Heart left ventricle (tissue), 13 donors: ENCODE measurements around the gene N4BP2L2.

Source experiments
- POLR2A ChIP-seq, 2 donors: fragments of 450-650 bp; IDR thresholded peaks; one replicate each; pipeline ENCODE4 v1.6.1; 2017; ENCODE audit warnings: antibody characterized with exemption in 2 of 2, mild to moderate bottlenecking in 2 of 2, moderate library complexity in 2 of 2
- TF ChIP-seq, protein P1 (sequence below), 12 donors: fragments of 200-600 bp; sonication (generic) in 4 of 12; IDR thresholded peaks; one replicate each; pipeline versions ENCODE4 v1.5.0 to v1.8.0; 2018 to 2022; ENCODE audit warnings: antibody characterized with exemption in 12 of 12, mild to moderate bottlenecking in 5 of 12
- donor health status: ischemic (EF 13 %, LVEDD 7.1; RV severe dilation, severe dysfunction).
- donor health status: DM: no; HTN: yes; CAD: no.
- donor health status: DM: no; HTN: no; CAD: no.
- donor health status: ischemic (EF 25% LVEDD 6.9; RV normal size, moderate dysfunction).
- donor health status: ischemic (EF 25% LVEDD 5.7; RV mildly dilated, moderate dysfunction).
- donor health status: ischemic (EF 35%, LVEDD 5.7; RV mildly dilated, moderate dysfunction).
- donor health status: nonischemic (EF 11% LVEDD 7.7; RV severe dilation, severe dysfunction).
- donor health status: DM: yes; HTN: yes; CAD: no.
- donor health status: PGD.
- donor health status: ischemic (EF 29% LVEDD 5.4; RV normal size, mild dysfunction).
- donor health status: nonischemic (EF 23%, LVEDD 6.1; RV moderate dilation, normal function).

DNA sequence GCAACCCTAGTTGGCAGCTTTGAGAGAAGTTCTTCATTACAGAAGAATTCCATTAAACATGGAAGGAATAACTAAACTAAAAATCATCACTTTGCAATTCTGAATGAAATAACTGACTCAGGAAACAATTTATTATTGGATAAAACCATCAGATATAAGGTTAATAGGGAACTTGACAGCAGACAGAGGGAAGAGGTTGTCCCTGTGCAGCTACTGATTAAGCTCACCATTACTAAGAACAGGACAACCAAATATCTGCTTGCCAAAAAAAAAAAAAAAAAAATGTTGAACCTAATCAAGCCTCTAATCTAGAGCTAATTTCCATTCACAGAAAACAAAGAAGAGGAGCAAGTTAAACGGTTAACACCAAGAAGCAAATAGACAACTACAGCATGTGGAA lies 12.8 kb downstream of the N4BP2L2 start:
- TF ChIP-seq POLR2A (IDR thresholded peaks at IDR 0.05), result no peak
- TF ChIP-seq, protein P1, sequence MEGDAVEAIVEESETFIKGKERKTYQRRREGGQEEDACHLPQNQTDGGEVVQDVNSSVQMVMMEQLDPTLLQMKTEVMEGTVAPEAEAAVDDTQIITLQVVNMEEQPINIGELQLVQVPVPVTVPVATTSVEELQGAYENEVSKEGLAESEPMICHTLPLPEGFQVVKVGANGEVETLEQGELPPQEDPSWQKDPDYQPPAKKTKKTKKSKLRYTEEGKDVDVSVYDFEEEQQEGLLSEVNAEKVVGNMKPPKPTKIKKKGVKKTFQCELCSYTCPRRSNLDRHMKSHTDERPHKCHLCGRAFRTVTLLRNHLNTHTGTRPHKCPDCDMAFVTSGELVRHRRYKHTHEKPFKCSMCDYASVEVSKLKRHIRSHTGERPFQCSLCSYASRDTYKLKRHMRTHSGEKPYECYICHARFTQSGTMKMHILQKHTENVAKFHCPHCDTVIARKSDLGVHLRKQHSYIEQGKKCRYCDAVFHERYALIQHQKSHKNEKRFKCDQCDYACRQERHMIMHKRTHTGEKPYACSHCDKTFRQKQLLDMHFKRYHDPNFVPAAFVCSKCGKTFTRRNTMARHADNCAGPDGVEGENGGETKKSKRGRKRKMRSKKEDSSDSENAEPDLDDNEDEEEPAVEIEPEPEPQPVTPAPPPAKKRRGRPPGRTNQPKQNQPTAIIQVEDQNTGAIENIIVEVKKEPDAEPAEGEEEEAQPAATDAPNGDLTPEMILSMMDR (IDR thresholded peaks at IDR 0.05), result no peak
